SK-N-SH (cell line): ENCODE results near the gene CBFA2T2. TPM values are rescaled to one million over a fixed set of nuclear protein-coding genes. Genes with fewer than 3 reads are reported as not detected.

Experiments used
- CTCF ChIA-PET: fragments of 300-600, 350-600 bp; formaldehyde crosslinking; extraction: SDS; loops from one replicate; lab custom pipeline; 2021; lab: Yijun Ruan, JAX
- POLR2A ChIA-PET: fragments of 350-600 bp; sonication (Branson Sonifier 250); formaldehyde crosslinking; extraction: SDS; loops from one replicate; lab custom pipeline; 2020; ENCODE audit warnings: antibody characterized with exemption, inconsistent platforms; lab: Yijun Ruan, JAX
- DNase-seq: peaks from one replicate; pipeline ENCODE4 v3.0.0; 2012
- H2AFZ ChIP-seq: fragments of 200-600 bp; sonication (generic); 2 replicates; pipeline ENCODE4 v1.8.1; 2016; ENCODE audit warnings: antibody characterized with exemption, mild to moderate bottlenecking, low read depth
- H3F3A ChIP-seq: fragments of 200-600 bp; sonication (generic); replicated peaks from 2 replicates; pipeline ENCODE3; 2016; ENCODE audit warnings: antibody characterized with exemption, mild to moderate bottlenecking; ENCODE audit not compliant: insufficient read depth
- H3K27ac ChIP-seq, 2 experiments: fragments of 200-500 bp in 1 of 2; fragments of 200-600 bp in 1 of 2; sonication (Bioruptor generic) in 1 of 2; sonication (generic), shearing (Covaris generic) in 1 of 2; 2 replicates each; pipeline versions ENCODE4 v1.5.1 to v1.6.1; 2014 to 2016; ENCODE audit warnings: low read depth in 2 of 2, inconsistent platforms in 1 of 2, low read length in 1 of 2, mild to moderate bottlenecking in 1 of 2, mixed read lengths in 1 of 2
- H3K27me3 ChIP-seq: fragments of 200-600 bp; sonication (generic), shearing (Covaris generic); 2 replicates; pipeline ENCODE4 v1.6.1; 2016; ENCODE audit warnings: mixed run types; ENCODE audit not compliant: insufficient read depth
- H3K36me3 ChIP-seq, 2 experiments: fragments of 200-500 bp in 1 of 2; fragments of 200-600 bp in 1 of 2; sonication (Bioruptor generic) in 1 of 2; sonication (generic) in 1 of 2; replicated peaks in 1 of 2; 2 replicates each; pipeline versions ENCODE3 to v1.5.1; 2014 to 2016; ENCODE audit warnings: low read length in 1 of 2, mild to moderate bottlenecking in 1 of 2; ENCODE audit not compliant: insufficient read depth in 2 of 2, control insufficient read depth in 1 of 2
- H3K4me1 ChIP-seq, 2 experiments: fragments of 200-500 bp in 1 of 2; fragments of 200-600 bp in 1 of 2; sonication (Bioruptor generic) in 1 of 2; sonication (generic), shearing (Covaris generic) in 1 of 2; 2 replicates each; pipeline versions ENCODE4 v1.5.1 to v1.6.1; 2014 to 2016; ENCODE audit warnings: low read depth in 1 of 2, low read length in 1 of 2, mixed run types in 1 of 2; ENCODE audit not compliant: insufficient read depth in 2 of 2, control insufficient read depth in 1 of 2
- H3K4me2 ChIP-seq: fragments of 200-600 bp; sonication (generic), shearing (Covaris generic); 2 replicates; pipeline ENCODE4 v1.6.1; 2017; ENCODE audit warnings: mixed run types
- H3K4me3 ChIP-seq, 2 experiments: fragments of 200-500 bp in 1 of 2; fragments of 200-600 bp in 1 of 2; sonication (Bioruptor generic) in 1 of 2; sonication (generic), shearing (Covaris generic) in 1 of 2; 2 replicates each; pipeline versions ENCODE4 v1.5.1 to v1.8.1; 2014 to 2016; ENCODE audit warnings: low read depth in 2 of 2, inconsistent platforms in 1 of 2, low read length in 1 of 2, mild to moderate bottlenecking in 1 of 2, mixed read lengths in 1 of 2, moderate library complexity in 1 of 2
- H3K79me2 ChIP-seq: fragments of 200-600 bp; sonication (generic); 2 replicates; pipeline ENCODE4 v1.8.1; 2017; ENCODE audit warnings: mild to moderate bottlenecking; ENCODE audit not compliant: insufficient read depth
- H3K9ac ChIP-seq: fragments of 200-600 bp; sonication (generic); 2 replicates; pipeline ENCODE4 v1.6.1; 2017; ENCODE audit warnings: mixed run types
- H3K9me2 ChIP-seq: fragments of 200-600 bp; sonication (generic); 2 replicates; pipeline ENCODE4 v1.6.1; 2017; ENCODE audit warnings: mixed run types
- H3K9me3 ChIP-seq: fragments of 200-600 bp; sonication (generic); 2 replicates; pipeline ENCODE4 v1.6.1; 2017; ENCODE audit warnings: mixed run types, mild to moderate bottlenecking, moderate library complexity
- H4K20me1 ChIP-seq: fragments of 200-600 bp; sonication (generic); 2 replicates; pipeline ENCODE4 v1.6.1; 2017; ENCODE audit warnings: mild to moderate bottlenecking, mixed run types; ENCODE audit not compliant: insufficient read depth
- CHD2 ChIP-seq: fragments of 150-350 bp; IDR thresholded peaks from 2 replicates; pipeline ENCODE4 v1.6.1; 2018; ENCODE audit warnings: low read length; ENCODE audit not compliant: partially characterized antibody
- ELF1 ChIP-seq: IDR thresholded peaks from 2 replicates; pipeline ENCODE4 v1.4.0; 2012
- EP300 ChIP-seq, 2 experiments: IDR thresholded peaks; 2 replicates each; pipeline versions ENCODE4 v1.4.0 to v1.6.1; 2012; ENCODE audit warnings: borderline replicate concordance in 1 of 2, low read depth in 1 of 2, low read length in 1 of 2
- FOXJ3 ChIP-seq: sonication (generic); formaldehyde crosslinking; IDR thresholded peaks from 2 replicates; pipeline ENCODE4 v1.5.1; 2020; ENCODE audit warnings: mild to moderate bottlenecking, missing genetic modification reagents
- GABPA ChIP-seq: IDR thresholded peaks from 2 replicates; pipeline ENCODE4 v1.4.0; 2012; ENCODE audit warnings: low read depth, mild to moderate bottlenecking
- RAD21 ChIP-seq: IDR thresholded peaks from 2 replicates; pipeline ENCODE4 v1.6.1; 2012; ENCODE audit warnings: mild to moderate bottlenecking, low read length
- RFX5 ChIP-seq: IDR thresholded peaks from 2 replicates; pipeline ENCODE4 v1.6.1; 2012; ENCODE audit warnings: mild to moderate bottlenecking, improper control_type of control experiment, low read length
- RXRA ChIP-seq: IDR thresholded peaks from 2 replicates; pipeline ENCODE4 v1.4.0; 2012; ENCODE audit warnings: low read depth, mild to moderate bottlenecking, borderline replicate concordance
- TAF1 ChIP-seq: IDR thresholded peaks from 2 replicates; pipeline ENCODE4 v1.6.1; 2012; ENCODE audit warnings: low read depth, mild to moderate bottlenecking, low read length, moderate library complexity, borderline replicate concordance
- TCF12 ChIP-seq: IDR thresholded peaks from 2 replicates; pipeline ENCODE4 v1.4.0; 2012
- TEAD4 ChIP-seq: IDR thresholded peaks from 2 replicates; pipeline ENCODE4 v1.4.0; 2012; ENCODE audit warnings: mild to moderate bottlenecking, borderline replicate concordance; ENCODE audit not compliant: insufficient read depth
- WGBS: methylation state at CpG from one replicate; pipeline ENCODE4 v1.1.6; 2017; ENCODE audit warnings: low lambda C conversion rate; 5-methylcytosine and 5-hydroxymethylcytosine counted together
- polyA plus RNA-seq, 3 experiments: library from polyadenylated mRNA; depleted of rRNA; stranded (reverse); fragments of >200 nt; gene quantifications; 2 replicates each; pipeline ENCODE4 v1.2.3, GENCODE V29; 2012
- TF ChIP-seq, protein P1 (sequence below): IDR thresholded peaks from 2 replicates; pipeline ENCODE4 v1.4.0; 2012; ENCODE audit warnings: low read depth, borderline replicate concordance
- TF ChIP-seq, protein P2 (sequence below): fragments of 150-350 bp; IDR thresholded peaks from 2 replicates; pipeline ENCODE4 v1.6.1; 2016; ENCODE audit warnings: mild to moderate bottlenecking, low read depth, low read length
- TF ChIP-seq, protein P3 (sequence below): IDR thresholded peaks from 2 replicates; pipeline ENCODE4 v1.4.0; 2012; ENCODE audit warnings: low read depth, borderline replicate concordance
- TF ChIP-seq, protein P4 (sequence below): fragments of 150-350 bp; IDR thresholded peaks from 2 replicates; pipeline ENCODE4 v1.6.1; 2017; ENCODE audit warnings: antibody characterized with exemption, low read length, low read depth, borderline replicate concordance

CBFA2T2 gene
- polyA plus RNA-seq, 1 of the 3 experiments (the other 2 are of a cell fraction) = 11.0 TPM

DNA sequence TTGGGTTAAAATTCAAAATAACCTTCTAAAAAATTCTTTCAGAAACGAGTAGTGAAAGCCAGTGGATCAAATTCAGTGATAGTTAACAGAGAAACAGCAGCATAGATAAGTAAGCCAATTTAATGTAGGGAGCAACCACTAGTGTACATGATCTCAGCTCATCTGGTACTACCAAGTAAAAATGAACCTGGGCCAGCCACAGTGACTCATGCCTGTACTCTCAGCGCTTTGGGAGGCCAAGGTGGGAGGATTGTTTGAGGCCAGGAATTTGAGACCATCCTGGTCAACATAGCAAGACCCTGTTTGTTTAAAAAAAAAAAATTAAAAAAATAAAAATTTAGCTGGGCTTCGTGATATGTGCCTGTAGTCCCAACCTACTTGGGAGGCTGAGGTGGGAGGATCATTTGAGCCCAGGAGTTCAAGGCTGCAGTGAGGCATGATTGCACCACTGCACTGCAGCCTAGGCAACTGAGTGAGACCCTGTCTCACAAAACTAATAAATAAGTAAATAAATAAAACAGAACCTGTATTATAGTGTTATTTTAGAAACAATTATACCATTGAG, 32.4 kb downstream of the CBFA2T2 start:
- ChIA-PET CTCF (interaction anchor here (0.7 to 1.8 kb wide), 5 partner anchors 10 to 65 kb away, joined by 3 to 5 read pairs (median 4); no protein-coding TSS in a partner anchor), POLR2A (interaction anchor here (0.8 to 2.2 kb wide), 3 partner anchors 10 to 54 kb away, joined by 4 to 5 read pairs (median 4); no protein-coding TSS in a partner anchor)
- Histone ChIP-seq H3K27me3 (no peaks in the 10 kb centered on the region), H2AFZ (no peak overlapping the region), H3K9ac (no peak overlapping the region), H3K36me3 (no peaks in the 10 kb centered on the region), H3K27ac (no peak overlapping the region), H3K79me2 (peaks cover 50% of the 10 kb centered on the region), H3F3A (peaks cover 5% of the 10 kb centered on the region), H3K4me1 (peaks cover 0 to 7% of the 10 kb centered on the region in 2 experiments; a peak in 1 of 4 replicates), H3K4me3 (no peak overlapping the region), H3K9me3 (no peaks in the 10 kb centered on the region), H4K20me1 (no peaks in the 10 kb centered on the region; the same call in 1 of the 2 replicates), H3K9me2 (no peaks in the 10 kb centered on the region), H3K4me2 (no peak overlapping the region)
- no peak for DNase-seq
- TF ChIP-seq ELF1 (no peak), CHD2 (no peak), RFX5 (no peak), TEAD4 (no peak), FOXJ3 (no peak), RAD21 (no peak), TAF1 (no peak), GABPA (no peak), RXRA (no peak), TCF12 (no peak), EP300 (IDR thresholded peaks at IDR 0.05; ENCODE audit: borderline replicate concordance in 1 of 2, low read depth in 1 of 2, low read length in 1 of 2) (no peak)
- TF ChIP-seq, protein P1, sequence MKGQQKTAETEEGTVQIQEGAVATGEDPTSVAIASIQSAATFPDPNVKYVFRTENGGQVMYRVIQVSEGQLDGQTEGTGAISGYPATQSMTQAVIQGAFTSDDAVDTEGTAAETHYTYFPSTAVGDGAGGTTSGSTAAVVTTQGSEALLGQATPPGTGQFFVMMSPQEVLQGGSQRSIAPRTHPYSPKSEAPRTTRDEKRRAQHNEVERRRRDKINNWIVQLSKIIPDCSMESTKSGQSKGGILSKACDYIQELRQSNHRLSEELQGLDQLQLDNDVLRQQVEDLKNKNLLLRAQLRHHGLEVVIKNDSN = no peak
- TF ChIP-seq, protein P2, sequence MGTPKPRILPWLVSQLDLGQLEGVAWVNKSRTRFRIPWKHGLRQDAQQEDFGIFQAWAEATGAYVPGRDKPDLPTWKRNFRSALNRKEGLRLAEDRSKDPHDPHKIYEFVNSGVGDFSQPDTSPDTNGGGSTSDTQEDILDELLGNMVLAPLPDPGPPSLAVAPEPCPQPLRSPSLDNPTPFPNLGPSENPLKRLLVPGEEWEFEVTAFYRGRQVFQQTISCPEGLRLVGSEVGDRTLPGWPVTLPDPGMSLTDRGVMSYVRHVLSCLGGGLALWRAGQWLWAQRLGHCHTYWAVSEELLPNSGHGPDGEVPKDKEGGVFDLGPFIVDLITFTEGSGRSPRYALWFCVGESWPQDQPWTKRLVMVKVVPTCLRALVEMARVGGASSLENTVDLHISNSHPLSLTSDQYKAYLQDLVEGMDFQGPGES = no peak
- TF ChIP-seq, protein P3, sequence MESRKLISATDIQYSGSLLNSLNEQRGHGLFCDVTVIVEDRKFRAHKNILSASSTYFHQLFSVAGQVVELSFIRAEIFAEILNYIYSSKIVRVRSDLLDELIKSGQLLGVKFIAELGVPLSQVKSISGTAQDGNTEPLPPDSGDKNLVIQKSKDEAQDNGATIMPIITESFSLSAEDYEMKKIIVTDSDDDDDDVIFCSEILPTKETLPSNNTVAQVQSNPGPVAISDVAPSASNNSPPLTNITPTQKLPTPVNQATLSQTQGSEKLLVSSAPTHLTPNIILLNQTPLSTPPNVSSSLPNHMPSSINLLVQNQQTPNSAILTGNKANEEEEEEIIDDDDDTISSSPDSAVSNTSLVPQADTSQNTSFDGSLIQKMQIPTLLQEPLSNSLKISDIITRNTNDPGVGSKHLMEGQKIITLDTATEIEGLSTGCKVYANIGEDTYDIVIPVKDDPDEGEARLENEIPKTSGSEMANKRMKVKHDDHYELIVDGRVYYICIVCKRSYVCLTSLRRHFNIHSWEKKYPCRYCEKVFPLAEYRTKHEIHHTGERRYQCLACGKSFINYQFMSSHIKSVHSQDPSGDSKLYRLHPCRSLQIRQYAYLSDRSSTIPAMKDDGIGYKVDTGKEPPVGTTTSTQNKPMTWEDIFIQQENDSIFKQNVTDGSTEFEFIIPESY = no peak
- TF ChIP-seq, protein P4, sequence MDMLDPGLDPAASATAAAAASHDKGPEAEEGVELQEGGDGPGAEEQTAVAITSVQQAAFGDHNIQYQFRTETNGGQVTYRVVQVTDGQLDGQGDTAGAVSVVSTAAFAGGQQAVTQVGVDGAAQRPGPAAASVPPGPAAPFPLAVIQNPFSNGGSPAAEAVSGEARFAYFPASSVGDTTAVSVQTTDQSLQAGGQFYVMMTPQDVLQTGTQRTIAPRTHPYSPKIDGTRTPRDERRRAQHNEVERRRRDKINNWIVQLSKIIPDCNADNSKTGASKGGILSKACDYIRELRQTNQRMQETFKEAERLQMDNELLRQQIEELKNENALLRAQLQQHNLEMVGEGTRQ = no peak
- WGBS = 90% methylated on average over 3 of the region's 3 CpGs
